ENCODE results near the gene HOTAIR.

The HOTAIR gene

GRCh38 chr12:53961025-53961761 is 13.6 kb downstream of the HOTAIR start:
- no peak for DNase-seq (ENCODE audit: low read depth in 2 of 2)

- DNase-seq (ENCODE audit: low read depth in 2 of 2) = no peak
Observed at GRCh38 chr12:53960187-53961024, 14.3 kb downstream of the HOTAIR start.

- DNase-seq (ENCODE audit: low read depth in 2 of 2) = no peak
Observed at GRCh38 chr12:53959314-53959713, 15.4 kb downstream of the HOTAIR start.

- no peak for DNase-seq (ENCODE audit: low read depth in 2 of 2)
Observed at GRCh38 chr12:53958128-53958527, 16.6 kb downstream of the HOTAIR start.

- DNase-seq (ENCODE audit: low read depth in 2 of 2) = no peak
Observed at GRCh38 chr12:53956914-53957536, 17.7 kb downstream of the HOTAIR start.

GRCh38 chr12:53956251-53956887 is 18.4 kb downstream of the HOTAIR start:
- no peak for DNase-seq (ENCODE audit: low read depth in 2 of 2)

GRCh38 chr12:53955776-53956250 is 18.9 kb downstream of the HOTAIR start:
- DNase-seq (ENCODE audit: low read depth in 2 of 2) = no peak

- DNase-seq (ENCODE audit: low read depth in 2 of 2) = no peak
Observed at GRCh38 chr12:53955036-53955775, 19.5 kb downstream of the HOTAIR start.

- no peak for DNase-seq (ENCODE audit: low read depth in 2 of 2)
Observed at GRCh38 chr12:53954694-53955035, 20.1 kb downstream of the HOTAIR start, which contains the start of gene HOXC12. Gene HOXC12 (plus strand): TSS chr12:53954903. CDS start chr12:53954930, 27 bp downstream.

GRCh38 chr12:53953831-53954693 is 20.7 kb downstream of the HOTAIR start:
- no peak for DNase-seq (ENCODE audit: low read depth in 2 of 2)

GRCh38 chr12:53952871-53953734 is 21.7 kb downstream of the HOTAIR start:
- DNase-seq (ENCODE audit: low read depth in 2 of 2) = no peak

- DNase-seq (ENCODE audit: low read depth in 2 of 2) = no peak
Observed at GRCh38 chr12:53952335-53952694, 22.4 kb downstream of the HOTAIR start.

GRCh38 chr12:53951577-53952334 is 23.0 kb downstream of the HOTAIR start:
- no peak for DNase-seq (ENCODE audit: low read depth in 2 of 2)

- no peak for DNase-seq (ENCODE audit: low read depth in 2 of 2)
Observed at GRCh38 chr12:53950789-53951576, 23.8 kb downstream of the HOTAIR start.

- no peak for DNase-seq (ENCODE audit: low read depth in 2 of 2)
Observed at GRCh38 chr12:53950437-53950773, 24.3 kb downstream of the HOTAIR start.

GRCh38 chr12:53949631-53950436 is 24.9 kb downstream of the HOTAIR start:
- DNase-seq (ENCODE audit: low read depth in 2 of 2) = no peak
